RWPE2 (cell line): ENCODE data around the gene GGTA1.

ENCODE experiments used
- ATAC-seq: fragments of 200-7000 bp; cut with Tn5 transposase; 3 replicates; pipeline ENCODE4 v1.9.1; 2021; ENCODE audit warnings: low read depth
- DNase-seq: peaks from one replicate; pipeline ENCODE4 v3.0.0-alpha.2; 2020; ENCODE audit warnings: low spot score
- H3K27ac ChIP-seq: fragments of 450-650 bp; 2 replicates; pipeline ENCODE4 v1.5.1; 2017; ENCODE audit warnings: mild to moderate bottlenecking; ENCODE audit not compliant: poor library complexity, severe bottlenecking
- H3K27me3 ChIP-seq: fragments of 250-450 bp; sonication (Bioruptor Pico); 2 replicates; pipeline ENCODE4 v1.5.1; 2021; ENCODE audit warnings: mild to moderate bottlenecking, moderate library complexity; ENCODE audit not compliant: insufficient read depth, poor library complexity, severe bottlenecking
- H3K36me3 ChIP-seq: fragments of 250-450 bp; sonication (Bioruptor Pico); 2 replicates; pipeline ENCODE4 v1.5.1; 2020; ENCODE audit warnings: low read depth, mild to moderate bottlenecking, moderate library complexity
- H3K4me1 ChIP-seq: fragments of 250-450 bp; sonication (Bioruptor Pico); 2 replicates; pipeline ENCODE4 v1.5.1; 2021; ENCODE audit warnings: mild to moderate bottlenecking, moderate library complexity; ENCODE audit not compliant: insufficient read depth, poor library complexity, severe bottlenecking
- H3K4me3 ChIP-seq: fragments of 250-450 bp; sonication (Bioruptor Pico); 2 replicates; pipeline ENCODE4 v1.5.1; 2021; ENCODE audit warnings: mild to moderate bottlenecking, moderate library complexity; ENCODE audit not compliant: severe bottlenecking
- H3K9me3 ChIP-seq: fragments of 250-450 bp; sonication (Bioruptor Pico); 2 replicates; pipeline ENCODE4 v1.5.1; 2021; ENCODE audit warnings: mild to moderate bottlenecking, moderate library complexity; ENCODE audit not compliant: severe bottlenecking
- TF ChIP-seq, protein P1 (sequence below): fragments of 450-650 bp; IDR thresholded peaks from one replicate; pipeline ENCODE4 v1.5.1; 2017; ENCODE audit warnings: mild to moderate bottlenecking, moderate library complexity; ENCODE audit not compliant: poor library complexity, severe bottlenecking

GGTA1 gene

DNA sequence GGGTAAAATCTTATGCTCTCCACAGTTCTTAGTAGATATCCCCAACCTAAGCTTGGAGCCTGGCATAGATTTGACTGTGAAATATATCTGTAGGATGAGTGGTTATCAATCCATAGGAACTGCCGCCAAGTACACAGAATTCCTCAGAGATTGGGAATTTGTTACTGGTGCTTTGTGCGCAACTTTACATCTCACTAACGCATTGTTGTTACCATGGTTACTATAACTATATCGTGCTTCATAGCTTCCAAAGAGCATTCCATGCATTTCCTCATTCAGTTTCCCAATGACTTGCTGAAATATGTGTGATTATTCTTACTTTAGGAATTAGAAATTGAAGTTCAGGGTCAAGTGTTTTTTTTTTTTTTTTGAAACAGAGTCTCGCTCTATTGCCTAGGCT lies 9.5 kb upstream of the GGTA1 start:
- no peaks in the 10 kb centered on the region for H3K9me3 ChIP-seq
- H3K36me3 ChIP-seq = no peaks in the 10 kb centered on the region
- TF ChIP-seq, protein P1, sequence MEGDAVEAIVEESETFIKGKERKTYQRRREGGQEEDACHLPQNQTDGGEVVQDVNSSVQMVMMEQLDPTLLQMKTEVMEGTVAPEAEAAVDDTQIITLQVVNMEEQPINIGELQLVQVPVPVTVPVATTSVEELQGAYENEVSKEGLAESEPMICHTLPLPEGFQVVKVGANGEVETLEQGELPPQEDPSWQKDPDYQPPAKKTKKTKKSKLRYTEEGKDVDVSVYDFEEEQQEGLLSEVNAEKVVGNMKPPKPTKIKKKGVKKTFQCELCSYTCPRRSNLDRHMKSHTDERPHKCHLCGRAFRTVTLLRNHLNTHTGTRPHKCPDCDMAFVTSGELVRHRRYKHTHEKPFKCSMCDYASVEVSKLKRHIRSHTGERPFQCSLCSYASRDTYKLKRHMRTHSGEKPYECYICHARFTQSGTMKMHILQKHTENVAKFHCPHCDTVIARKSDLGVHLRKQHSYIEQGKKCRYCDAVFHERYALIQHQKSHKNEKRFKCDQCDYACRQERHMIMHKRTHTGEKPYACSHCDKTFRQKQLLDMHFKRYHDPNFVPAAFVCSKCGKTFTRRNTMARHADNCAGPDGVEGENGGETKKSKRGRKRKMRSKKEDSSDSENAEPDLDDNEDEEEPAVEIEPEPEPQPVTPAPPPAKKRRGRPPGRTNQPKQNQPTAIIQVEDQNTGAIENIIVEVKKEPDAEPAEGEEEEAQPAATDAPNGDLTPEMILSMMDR = no peak
- no peak overlapping the region for H3K4me3 ChIP-seq
- DNase-seq = no peak
- H3K4me1 ChIP-seq = no peaks in the 10 kb centered on the region
- H3K27me3 ChIP-seq = no peaks in the 10 kb centered on the region
- ATAC-seq = no peak
- H3K27ac ChIP-seq = no peak overlapping the region

DNA sequence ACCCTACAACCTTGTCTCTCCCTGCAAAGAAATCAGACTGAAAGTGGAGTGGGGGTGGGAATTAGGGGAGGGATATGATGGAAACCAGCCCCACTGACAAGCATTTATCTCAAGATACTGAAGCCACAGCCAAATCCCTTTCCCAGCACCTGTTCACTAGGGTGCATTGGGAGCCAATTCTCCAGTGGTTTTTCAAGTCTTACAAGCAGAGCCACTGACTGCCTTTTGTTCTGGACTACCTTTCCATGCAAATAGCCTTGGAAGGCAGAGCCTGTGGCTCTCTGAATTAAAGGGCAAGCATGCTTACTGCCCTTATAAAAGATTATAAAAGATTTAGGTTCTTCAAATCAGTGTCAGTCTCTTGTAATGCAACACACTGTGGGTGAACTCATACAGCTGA lies 8.8 kb upstream of the GGTA1 start:
- Histone ChIP-seq H3K4me1 (no peaks in the 10 kb centered on the region), H3K4me3 (no peak overlapping the region)
- ATAC-seq = no peak

DNA sequence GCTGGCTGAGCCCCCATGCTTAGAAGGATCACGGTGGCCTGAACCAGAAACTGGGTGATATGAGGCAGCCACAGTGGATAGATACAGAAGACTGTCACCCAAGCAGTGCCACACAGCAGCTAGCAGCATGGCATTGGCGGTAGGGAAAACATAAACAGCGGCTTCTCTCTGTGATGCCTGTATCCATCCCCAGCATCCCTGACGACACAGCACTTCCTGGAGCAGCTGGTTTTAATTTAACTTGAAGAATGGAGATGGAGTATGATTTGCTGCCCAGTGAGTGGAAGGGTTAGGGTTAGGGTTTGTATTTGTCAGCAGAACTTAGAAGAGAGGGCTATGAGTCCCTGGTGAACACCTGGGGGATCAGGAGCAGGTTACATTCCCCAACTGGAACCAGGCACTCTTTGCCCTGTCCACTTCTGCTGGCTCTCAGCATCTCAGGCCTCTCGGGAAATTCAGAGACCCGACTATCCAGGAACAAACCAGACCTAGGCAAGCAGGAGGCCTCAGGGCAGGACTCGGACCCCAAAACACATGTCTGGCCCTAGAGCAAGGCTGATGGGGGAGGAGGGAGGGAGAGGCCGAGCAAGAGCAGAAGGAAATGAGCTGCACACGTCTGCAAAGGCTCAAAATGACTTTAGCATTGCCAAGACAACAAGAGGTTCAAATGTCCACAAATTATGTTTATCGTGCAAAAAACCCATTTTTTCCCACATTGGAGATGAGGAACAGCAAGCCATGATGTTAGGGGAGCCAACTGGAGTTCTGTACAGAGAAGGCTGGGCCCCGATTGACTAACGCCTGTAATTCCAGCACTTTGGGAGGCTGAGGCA lies 6.5 kb upstream of the GGTA1 start:
- Histone ChIP-seq H3K27ac (no peak overlapping the region), H3K9me3 (no peaks in the 10 kb centered on the region), H3K36me3 (no peaks in the 10 kb centered on the region), H3K27me3 (no peaks in the 10 kb centered on the region), H3K4me3 (no peak overlapping the region), H3K4me1 (no peaks in the 10 kb centered on the region)
- TF ChIP-seq, protein P1 = no peak
- no peak for ATAC-seq
- no peak for DNase-seq

More for the DNA sequence above, 8.8 kb upstream of the GGTA1 start:
- Histone ChIP-seq H3K9me3 (no peaks in the 10 kb centered on the region), H3K36me3 (no peaks in the 10 kb centered on the region), H3K27me3 (no peaks in the 10 kb centered on the region), H3K27ac (no peak overlapping the region)
- DNase-seq = no peak
- TF ChIP-seq, protein P1 = no peak

DNA sequence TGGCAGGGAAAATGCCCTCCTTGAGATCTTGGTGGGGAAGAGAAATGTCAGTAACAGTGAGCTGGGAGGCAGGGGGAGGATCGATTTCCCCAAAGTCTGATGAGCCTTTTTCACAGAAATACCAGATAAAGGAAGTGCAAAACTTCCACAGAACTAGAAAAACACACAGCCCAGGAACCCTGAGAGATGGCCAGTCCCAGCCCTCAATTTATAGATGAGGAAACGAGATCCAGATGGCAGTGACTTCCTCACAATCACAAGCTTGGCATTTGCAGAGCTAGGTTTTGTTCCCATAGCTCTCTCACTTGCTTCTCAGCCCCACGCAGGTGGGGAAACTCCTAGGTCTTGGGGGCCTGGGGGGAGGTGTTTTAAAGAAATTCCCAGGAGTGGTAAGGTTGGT lies 3.8 kb upstream of the GGTA1 start:
- TF ChIP-seq, protein P1 = no peak
- no peaks in the 10 kb centered on the region for H3K36me3 ChIP-seq
- H3K9me3 ChIP-seq = no peaks in the 10 kb centered on the region
- ATAC-seq = no peak
- peaks cover 4% of the 10 kb centered on the region for H3K4me1 ChIP-seq
- H3K27ac ChIP-seq = no peak overlapping the region
- peaks cover 8% of the 10 kb centered on the region for H3K27me3 ChIP-seq
- H3K4me3 ChIP-seq = no peak overlapping the region
- no peak for DNase-seq

DNA sequence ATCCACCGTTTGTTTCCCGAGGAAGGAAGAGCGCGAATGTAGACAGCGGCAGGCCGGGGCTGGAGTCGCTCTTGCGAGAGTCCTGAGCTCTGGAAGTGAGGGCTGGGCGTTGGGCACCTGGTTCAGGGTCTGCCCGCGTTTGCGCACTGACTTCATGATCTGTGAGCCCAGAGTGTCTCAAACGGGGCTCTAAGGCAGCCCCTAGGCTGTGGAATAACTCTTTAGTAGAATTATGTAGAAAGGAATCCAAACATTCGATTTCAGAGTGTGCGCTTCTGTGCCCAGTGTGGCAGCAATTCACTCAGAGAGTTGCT lies 478 bp upstream of the GGTA1 start:
- Histone ChIP-seq H3K4me3 (peak overlapping the region; percentile 24), H3K27me3 (peaks cover 11% of the 10 kb centered on the region)

More for the DNA sequence above, 478 bp upstream of the GGTA1 start:
- Histone ChIP-seq H3K27ac (no peak overlapping the region), H3K36me3 (no peaks in the 10 kb centered on the region), H3K4me1 (peaks cover 4% of the 10 kb centered on the region), H3K9me3 (peaks cover 2% of the 10 kb centered on the region)
- ATAC-seq (peak; percentile 37), DNase-seq (no peak)
- TF ChIP-seq, protein P1 = no peak
